A172 (cell line): ENCODE data around the gene ABCB11. TPM values are rescaled to one million over a fixed set of nuclear protein-coding genes. Genes with fewer than 3 reads are reported as not detected.
A peak's percentile ranks its signal among the peaks of the same experiment; 100 is the strongest.
"Not testable (repeated sequence)": the region's sequence is repeated elsewhere in the genome, so short reads cannot be mapped to it uniquely, and the experiment has no call there.

Experiments
- DNase-seq: peaks from one replicate; pipeline ENCODE4 v3.0.0-alpha.2; 2015; ENCODE audit warnings: low spot score
- total RNA-seq: library from RNA; depleted of rRNA; stranded (reverse); fragments of >200 nt; shearing (Covaris generic); gene quantifications from 2 replicates; pipeline ENCODE4 v1.2.3, GENCODE V29; 2014; rRNA removed

ABCB11 gene
- total RNA-seq, 1 experiment from 2014 or later = not detected

GRCh38 chr2:168890006-168890782, 140.9 kb downstream of the ABCB11 start, which contains the start of gene SPC25:
SPC25 (minus strand) TSS chr2:168890430; CDS start chr2:168889519, 911 bp downstream.
- DNase-seq = peak; percentile 92

GRCh38 chr2:168889635-168890005, 141.5 kb downstream of the ABCB11 start:
- DNase-seq = peak; percentile 3

GRCh38 chr2:168884975-168885374, 146.1 kb downstream of the ABCB11 start:
- peak; percentile 13 for DNase-seq

GRCh38 chr2:168882163-168882562, 149.0 kb downstream of the ABCB11 start:
- DNase-seq = not testable (repeated sequence)

- DNase-seq = no peak
Measured at GRCh38 chr2:168874368-168875054, 156.6 kb downstream of the ABCB11 start.

GRCh38 chr2:168870824-168871223, 160.3 kb downstream of the ABCB11 start:
- not testable (repeated sequence) for DNase-seq

Other genes starting within 250 kb of the ABCB11 start
- gene NOSTRIN, start 228.7 kb downstream of the ABCB11 start, total RNA-seq = 1.6 TPM in 1 of 2 replicates, not detected in the other
- 63.4 and 98.4 TPM in 2 replicates for gene SPC25, start 140.9 kb downstream of the ABCB11 start, total RNA-seq
- not detected in 2 replicates for gene G6PC2, start 130.0 kb downstream of the ABCB11 start, total RNA-seq
- gene DHRS9, start 38.2 kb upstream of the ABCB11 start, total RNA-seq = not detected in 2 replicates